Stimulated activated CD8-positive, alpha-beta memory T cell treated with anti-CD3 and anti-CD28 coated beads, Interleukin-7, amount 100 ng/mL, for 48 hours (primary cell): ENCODE data around the gene GH1.
"Not testable (repeated sequence)": the region's sequence is repeated elsewhere in the genome, so short reads cannot be mapped to it uniquely, and the experiment has no call there.

Source experiments
- DNase-seq, 2 donors: peaks; one replicate each; pipeline ENCODE4 v3.0.0-alpha.2; 2020; ENCODE audit warnings: low read depth in 1 of 2; ENCODE audit errors: extremely low read depth in 1 of 2

GH1 gene

GRCh38 chr17:63869491-63870291 is 48.9 kb downstream of the GH1 start:
- not testable (repeated sequence) for DNase-seq
